Neuronal stem cell (in vitro differentiated cells): ENCODE results near the gene ENOX1.

Experiments
- DNase-seq: peaks from one replicate; pipeline ENCODE4 v3.0.0-alpha.2; 2013; ENCODE audit warnings: low spot score
- H2AFZ ChIP-seq: one replicate; pipeline ENCODE4 v1.6.1; 2013; ENCODE audit warnings: mild to moderate bottlenecking, low read length, inconsistent platforms
- H2AK5ac ChIP-seq: 2 replicates; pipeline ENCODE4 v1.6.1; 2013; ENCODE audit warnings: low read depth, mild to moderate bottlenecking, inconsistent platforms, low read length, moderate library complexity, mixed read lengths
- H2BK120ac ChIP-seq: 2 replicates; pipeline ENCODE4 v1.6.1; 2013; ENCODE audit warnings: low read depth, mild to moderate bottlenecking, inconsistent platforms, low read length, moderate library complexity, mixed read lengths
- H2BK12ac ChIP-seq: one replicate; pipeline ENCODE4 v1.6.1; 2013; ENCODE audit warnings: low read length, inconsistent platforms
- H2BK15ac ChIP-seq: 2 replicates; pipeline ENCODE4 v1.6.1; 2013; ENCODE audit warnings: mild to moderate bottlenecking, low read length, inconsistent platforms, mixed read lengths
- H2BK5ac ChIP-seq: one replicate; pipeline ENCODE4 v1.6.1; 2013; ENCODE audit warnings: inconsistent platforms, mild to moderate bottlenecking, low read length, moderate library complexity
- H3K14ac ChIP-seq: one replicate; pipeline ENCODE4 v1.6.1; 2013; ENCODE audit warnings: low read length, inconsistent platforms
- H3K18ac ChIP-seq: 2 replicates; pipeline ENCODE4 v1.6.1; 2013; ENCODE audit warnings: low read length, inconsistent platforms
- H3K23ac ChIP-seq: 2 replicates; pipeline ENCODE4 v1.6.1; 2013; ENCODE audit warnings: low read depth, mild to moderate bottlenecking, mixed read lengths, low read length, inconsistent platforms; ENCODE audit not compliant: poor library complexity
- H3K27ac ChIP-seq: replicated peaks from 3 replicates; pipeline ENCODE4 v1.5.1; 2013; ENCODE audit warnings: low read length, inconsistent platforms
- H3K27me3 ChIP-seq, 3 experiments: 2 replicates each; pipeline ENCODE4 v1.6.1; 2013; ENCODE audit warnings: low read length in 3 of 3, mild to moderate bottlenecking in 2 of 3, inconsistent platforms in 1 of 3, low read depth in 1 of 3, mixed read lengths in 1 of 3, moderate library complexity in 1 of 3; ENCODE audit not compliant: control insufficient read depth in 3 of 3, insufficient read depth in 3 of 3
- H3K36me3 ChIP-seq, 2 donors: replicated peaks in 1 of 2; 2 replicates each; pipeline ENCODE4 v1.6.1; 2013; ENCODE audit warnings: low read length in 2 of 2; ENCODE audit not compliant: control insufficient read depth in 2 of 2, insufficient read depth in 2 of 2
- H3K4ac ChIP-seq: 2 replicates; pipeline ENCODE4 v1.6.1; 2013; ENCODE audit warnings: inconsistent platforms, mild to moderate bottlenecking, low read length, moderate library complexity
- H3K4me1 ChIP-seq, 2 donors: 1 replicate in 1 of 2; 2 replicates in 1 of 2; pipeline ENCODE4 v1.6.1; 2013; ENCODE audit warnings: low read length in 2 of 2, low read depth in 1 of 2; ENCODE audit not compliant: control insufficient read depth in 2 of 2, insufficient read depth in 1 of 2
- H3K4me2 ChIP-seq: one replicate; pipeline ENCODE4 v1.6.1; 2013; ENCODE audit warnings: mild to moderate bottlenecking, low read length, inconsistent platforms; ENCODE audit not compliant: insufficient read depth, poor library complexity, severe bottlenecking
- H3K4me3 ChIP-seq, 2 donors: 2 replicates each; pipeline ENCODE4 v1.5.1; 2013; ENCODE audit warnings: low read length in 2 of 2, mild to moderate bottlenecking in 2 of 2, inconsistent platforms in 1 of 2, moderate library complexity in 1 of 2
- H3K79me1 ChIP-seq: one replicate; pipeline ENCODE4 v1.6.1; 2013; ENCODE audit warnings: low read depth, mild to moderate bottlenecking, inconsistent platforms, low read length, moderate library complexity
- H3K9ac ChIP-seq: one replicate; pipeline ENCODE4 v1.6.1; 2013; ENCODE audit warnings: mild to moderate bottlenecking, low read depth, low read length, inconsistent platforms; ENCODE audit not compliant: poor library complexity
- H3K9me3 ChIP-seq, 2 donors: replicated peaks in 1 of 2; 2 replicates each; pipeline versions ENCODE3 to v1.6.1; 2013; ENCODE audit warnings: low read length in 2 of 2, mild to moderate bottlenecking in 2 of 2, inconsistent platforms in 1 of 2, low read depth in 1 of 2, mixed read lengths in 1 of 2, moderate library complexity in 1 of 2; ENCODE audit not compliant: control insufficient read depth in 2 of 2, insufficient read depth in 1 of 2
- H4K8ac ChIP-seq: one replicate; pipeline ENCODE4 v1.6.1; 2013; ENCODE audit warnings: low read depth, mild to moderate bottlenecking, inconsistent platforms, low read length, moderate library complexity
- H4K91ac ChIP-seq: one replicate; pipeline ENCODE4 v1.6.1; 2013; ENCODE audit warnings: low read length, low read depth, mild to moderate bottlenecking, inconsistent platforms; ENCODE audit not compliant: poor library complexity
- WGBS, 2 donors: extraction: QIAGEN DNeasy Blood & Tissue Kit; methylation state at CpG; one replicate each; pipeline ENCODE4 v1.1.7; 2013; ENCODE audit warnings: missing lambda C conversion rate in 2 of 2, mixed read lengths in 1 of 2; ENCODE audit not compliant: insufficient read length in 2 of 2, insufficient replicate concordance in 1 of 2; ENCODE audit errors: extremely low coverage in 2 of 2; 5-methylcytosine and 5-hydroxymethylcytosine counted together

ENOX1 gene

DNA sequence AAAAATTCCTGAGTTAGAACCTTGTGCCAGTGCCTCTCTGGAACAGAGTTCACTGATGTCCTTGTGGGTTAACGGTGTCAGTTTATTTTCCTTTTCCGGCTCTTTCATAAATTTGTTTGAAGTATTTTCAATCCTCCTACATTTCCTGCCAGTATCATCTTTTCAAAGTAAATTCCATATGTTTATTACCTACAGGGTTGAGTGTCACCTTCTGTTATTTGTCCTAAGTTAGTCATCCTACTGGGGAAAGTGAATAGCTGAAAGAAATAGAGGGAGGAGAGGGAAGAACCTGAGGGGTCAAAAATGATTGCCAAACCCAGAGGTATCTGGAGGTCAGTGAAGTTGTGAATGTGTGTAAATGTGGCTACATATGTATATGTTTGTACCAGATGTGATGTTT, 582.2 kb downstream of the ENOX1 start:
- no peak overlapping the region for H3K23ac ChIP-seq
- no peak overlapping the region for H2AFZ ChIP-seq
- peaks cover 0 to 2% of the 10 kb centered on the region in 2 donors for H3K9me3 ChIP-seq
- no peak overlapping the region for H3K4me2 ChIP-seq
- no peak overlapping the region for H3K9ac ChIP-seq
- H2BK15ac ChIP-seq, result no peak overlapping the region
- H3K14ac ChIP-seq, result no peak overlapping the region
- H4K8ac ChIP-seq, result no peak overlapping the region
- H3K27ac ChIP-seq, result no peak overlapping the region
- no peak overlapping the region for H2BK120ac ChIP-seq
- no peaks in the 10 kb centered on the region for H3K79me1 ChIP-seq
- H3K4ac ChIP-seq, result no peak overlapping the region
- no peaks in the 10 kb centered on the region for H3K4me1 ChIP-seq
- no peaks in the 10 kb centered on the region for H3K36me3 ChIP-seq
- WGBS, 2 donors, result no CpG with 5 or more reads among the region's 2 CpGs
- H2BK5ac ChIP-seq, result no peak overlapping the region
- H3K4me3 ChIP-seq, result no peak overlapping the region
- H3K27me3 ChIP-seq, result no peaks in the 10 kb centered on the region
- no peak overlapping the region for H2AK5ac ChIP-seq
- no peak overlapping the region for H3K18ac ChIP-seq
- H4K91ac ChIP-seq, result no peak overlapping the region
- no peak overlapping the region for H2BK12ac ChIP-seq
- DNase-seq, result no peak

DNA sequence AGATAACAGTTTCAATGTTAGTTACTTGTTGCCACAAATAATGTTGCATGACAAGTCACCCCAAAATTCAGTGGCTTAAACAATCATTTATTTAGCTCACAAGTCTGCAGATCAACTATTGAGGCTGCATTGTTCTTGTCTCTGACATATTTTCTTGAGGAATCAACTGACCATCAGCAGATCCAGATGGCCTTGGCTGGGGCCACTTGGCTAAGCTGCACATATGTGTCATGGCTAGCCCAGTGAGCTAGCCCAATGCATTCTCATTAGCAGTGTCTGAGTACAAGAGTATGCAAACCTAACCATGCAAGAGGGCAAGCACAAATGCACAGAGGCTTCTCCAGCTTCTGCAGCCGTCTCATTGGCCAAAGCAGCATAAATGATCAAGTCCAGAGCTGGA, 583.0 kb downstream of the ENOX1 start:
- Histone ChIP-seq H2BK12ac (no peak overlapping the region), H3K4me1 (no peaks in the 10 kb centered on the region), H3K9ac (no peak overlapping the region), H2BK120ac (no peak overlapping the region), H4K8ac (no peak overlapping the region), H3K4me3 (no peak overlapping the region), H2BK15ac (no peak overlapping the region), H3K27ac (no peak overlapping the region), H2AK5ac (no peak overlapping the region), H3K18ac (no peak overlapping the region), H3K14ac (no peak overlapping the region), H2BK5ac (no peak overlapping the region), H3K36me3 (no peaks in the 10 kb centered on the region), H4K91ac (no peak overlapping the region), H3K27me3 (no peaks in the 10 kb centered on the region), H3K9me3 (peaks cover 0 to 2% of the 10 kb centered on the region in 2 donors), H3K79me1 (no peaks in the 10 kb centered on the region), H3K4ac (no peak overlapping the region), H3K4me2 (no peak overlapping the region), H3K23ac (no peak overlapping the region), H2AFZ (no peak overlapping the region)
- no peak for DNase-seq
- no CpG with 5 or more reads among the region's 1 CpG for WGBS, 2 donors

DNA sequence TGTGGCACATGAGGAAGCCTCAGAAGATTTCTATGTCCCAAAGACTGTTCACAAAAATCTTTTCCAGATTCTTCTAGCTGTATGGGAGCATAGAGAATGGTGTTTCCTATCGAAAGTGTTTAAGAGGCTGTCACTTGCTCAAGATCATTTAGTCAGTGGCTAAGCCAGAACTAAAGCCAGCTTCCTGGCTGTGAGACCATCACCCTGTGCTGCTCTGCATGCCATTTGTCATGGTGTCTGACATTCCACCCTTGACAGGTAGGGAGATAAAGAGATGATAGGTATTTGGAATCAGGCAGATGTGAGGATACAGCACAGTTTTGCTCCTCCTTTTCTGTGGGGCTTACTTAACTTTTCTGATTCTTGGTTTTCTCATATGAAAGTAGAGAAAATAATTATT, 586.0 kb downstream of the ENOX1 start:
- no peak overlapping the region for H3K18ac ChIP-seq

DNA sequence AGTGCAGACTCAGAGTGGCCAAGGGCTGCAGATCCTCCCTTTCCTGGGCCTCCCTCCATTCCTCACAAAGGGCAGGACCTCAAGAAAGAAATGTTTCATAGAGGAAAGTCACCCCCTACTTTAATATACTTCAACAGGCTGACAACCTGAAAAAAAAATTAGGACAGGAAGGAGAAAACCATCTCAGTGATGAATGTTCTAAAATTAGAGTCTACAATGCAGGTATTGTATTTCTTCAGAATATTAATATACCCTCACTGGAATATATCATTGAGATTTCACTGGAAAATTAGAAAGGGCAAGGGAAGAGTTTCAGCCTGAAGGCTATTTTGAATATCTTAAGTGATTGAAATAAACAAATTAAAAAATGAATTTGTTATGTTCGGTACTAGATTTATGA, 586.5 kb downstream of the ENOX1 start:
- Histone ChIP-seq H3K36me3 (no peaks in the 10 kb centered on the region), H3K4ac (no peak overlapping the region), H3K4me3 (no peak overlapping the region), H3K18ac (no peak overlapping the region), H4K91ac (no peak overlapping the region), H2BK12ac (no peak overlapping the region), H3K4me1 (no peaks in the 10 kb centered on the region), H3K23ac (no peak overlapping the region), H2BK120ac (no peak overlapping the region), H3K4me2 (no peak overlapping the region), H3K27me3 (no peaks in the 10 kb centered on the region), H3K79me1 (no peaks in the 10 kb centered on the region), H2AFZ (no peak overlapping the region), H3K9ac (no peak overlapping the region), H3K14ac (no peak overlapping the region), H3K9me3 (peaks cover 0 to 2% of the 10 kb centered on the region in 2 donors), H2AK5ac (no peak overlapping the region), H2BK15ac (no peak overlapping the region), H2BK5ac (no peak overlapping the region), H4K8ac (no peak overlapping the region), H3K27ac (no peak overlapping the region)
- no peak for DNase-seq
- no CpG with 5 or more reads among the region's 1 CpG for WGBS, 2 donors

More for the DNA sequence above, 586.0 kb downstream of the ENOX1 start:
- no peak overlapping the region for H3K14ac ChIP-seq
- no peak overlapping the region for H3K4ac ChIP-seq
- no peak overlapping the region for H2AK5ac ChIP-seq
- H2BK5ac ChIP-seq, result no peak overlapping the region
- no peak overlapping the region for H2AFZ ChIP-seq
- H2BK15ac ChIP-seq, result no peak overlapping the region
- WGBS, 2 donors, result no CpG with 5 or more reads among the region's 1 CpG
- H3K27me3 ChIP-seq, result no peaks in the 10 kb centered on the region
- H4K91ac ChIP-seq, result no peak overlapping the region
- H3K79me1 ChIP-seq, result no peaks in the 10 kb centered on the region
- no peak overlapping the region for H3K4me2 ChIP-seq
- H3K4me1 ChIP-seq, result no peaks in the 10 kb centered on the region
- no peak overlapping the region for H3K27ac ChIP-seq
- H3K9me3 ChIP-seq, result peaks cover 0 to 2% of the 10 kb centered on the region in 2 donors
- H3K9ac ChIP-seq, result no peak overlapping the region
- no peak overlapping the region for H3K4me3 ChIP-seq
- H2BK120ac ChIP-seq, result no peak overlapping the region
- DNase-seq, result no peak
- H3K23ac ChIP-seq, result no peak overlapping the region
- H3K36me3 ChIP-seq, result no peaks in the 10 kb centered on the region
- H2BK12ac ChIP-seq, result no peak overlapping the region
- H4K8ac ChIP-seq, result no peak overlapping the region
